NCI-H2196 (cell line): ENCODE data around the gene NKPD1.
A peak's percentile ranks its signal among the peaks of the same experiment; 100 is the strongest.

Experiments
- DNase-seq: peaks from one replicate; lab custom pipeline; 2025; ENCODE audit not compliant: unreplicated experiment; lab: John Stamatoyannopoulos, UW

NKPD1 gene

GRCh38 chr19:45156751-45157150 is 4.0 kb downstream of the NKPD1 start:
- no peak for DNase-seq

- no peak for DNase-seq
Observed at GRCh38 chr19:45156011-45156630, 4.7 kb downstream of the NKPD1 start.

- no peak for DNase-seq
Observed at GRCh38 chr19:45154064-45154827, 6.5 kb downstream of the NKPD1 start.

GRCh38 chr19:45153339-45154063 is 7.3 kb downstream of the NKPD1 start:
- no peak for DNase-seq

GRCh38 chr19:45152504-45153338 is 8.1 kb downstream of the NKPD1 start:
- DNase-seq, result peak; percentile 54

GRCh38 chr19:45151821-45152503 is 8.8 kb downstream of the NKPD1 start:
- DNase-seq, result no peak

- no peak for DNase-seq
Observed at GRCh38 chr19:45151320-45151719, 9.5 kb downstream of the NKPD1 start.

GRCh38 chr19:45150751-45151281 is 10.0 kb downstream of the NKPD1 start:
- DNase-seq, result no peak

- DNase-seq, result no peak
Observed at GRCh38 chr19:45150180-45150579, 10.6 kb downstream of the NKPD1 start.

GRCh38 chr19:45149129-45149528 is 11.7 kb downstream of the NKPD1 start:
- DNase-seq, result no peak

GRCh38 chr19:45147835-45148676 is 12.7 kb downstream of the NKPD1 start:
- no peak for DNase-seq

- no peak for DNase-seq
Observed at GRCh38 chr19:45146741-45147205, 14.0 kb downstream of the NKPD1 start.

- DNase-seq, result no peak
Observed at GRCh38 chr19:45146251-45146650, 14.5 kb downstream of the NKPD1 start.

GRCh38 chr19:45145270-45146189 is 15.3 kb downstream of the NKPD1 start:
- no peak for DNase-seq

- DNase-seq, result no peak
Observed at GRCh38 chr19:45144431-45145269, 16.1 kb downstream of the NKPD1 start.

GRCh38 chr19:45142726-45143110 is 18.1 kb downstream of the NKPD1 start:
- no peak for DNase-seq

GRCh38 chr19:45142016-45142725 is 18.6 kb downstream of the NKPD1 start:
- DNase-seq, result no peak
